ENCODE data around the gene PTRH1. TPM values are rescaled to one million over a fixed set of nuclear protein-coding genes. Genes with fewer than 3 reads are reported as not detected.

The PTRH1 gene
- total and polyA plus RNA-seq, 10 of the 15 experiments (the other 5 are each of a cell fraction or from before 2014, with no cell fraction given), result 0.69 to 38.4 (median 10.2) TPM

DNA sequence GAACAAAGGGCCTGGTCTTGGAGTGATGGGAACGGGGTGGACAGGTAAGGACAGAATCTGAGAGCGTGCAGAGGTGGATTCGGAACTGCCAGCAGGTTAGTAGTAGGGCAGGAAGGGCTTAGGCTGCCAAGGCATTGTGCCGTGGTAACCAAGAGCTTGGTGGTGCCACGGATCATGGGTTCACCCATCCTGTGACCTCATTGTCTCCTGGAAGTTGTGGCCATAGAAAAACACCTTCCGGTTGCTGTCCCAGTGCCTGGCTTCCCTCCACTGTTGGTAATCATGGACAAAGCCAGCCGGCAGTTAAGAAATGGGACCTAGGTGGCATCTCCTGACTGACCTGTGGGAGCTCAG is 51.2 kb downstream of the PTRH1 start:
- Histone ChIP-seq H3K27ac (ENCODE audit: control insufficient read depth, insufficient read depth) (no peak overlapping the region), H3K4me3 (no peak overlapping the region), H3K4me1 (ENCODE audit: control insufficient read depth, insufficient read depth, low read length) (no peaks in the 10 kb centered on the region), H3K9ac (ENCODE audit: control insufficient read depth, insufficient read depth, low read length) (no peak overlapping the region), H2AFZ (ENCODE audit: control insufficient read depth, low read depth, low read length) (no peak overlapping the region), H3K79me2 (ENCODE audit: control insufficient read depth, insufficient read depth, low read length) (no peaks in the 10 kb centered on the region), H3K9me3 (replicated peaks; ENCODE audit: control insufficient read depth, insufficient read depth, low read length) (no peaks in the 10 kb centered on the region), H3K36me3 (ENCODE audit: control insufficient read depth in 2 of 2, insufficient read depth in 2 of 2, low read length in 1 of 2) (no peaks in the 10 kb centered on the region), H4K20me1 (ENCODE audit: control insufficient read depth, insufficient read depth) (no peaks in the 10 kb centered on the region), H3K4me2 (ENCODE audit: control insufficient read depth, insufficient read depth) (no peak overlapping the region), H3K27me3 (replicated peaks in 1 of 2; ENCODE audit: control insufficient read depth in 2 of 2, insufficient read depth in 2 of 2, low read length in 1 of 2) (peaks cover 5 to 10% of the 10 kb centered on the region in 2 experiments; a peak in 3 of 4 replicates)
- WGBS (ENCODE audit: insufficient coverage, insufficient replicate concordance, low lambda C conversion rate, missing lambda C conversion rate), result 40% methylated on average over 7 of the region's 7 CpGs
- no peak for DNase-seq (ENCODE audit: low read depth, low spot score)
- FAIRE-seq, result no peak
- no peak for TF ChIP-seq ZNF384 (IDR thresholded peaks at IDR 0.05; ENCODE audit: borderline replicate concordance, low read depth, low read length)
- no peak for TF ChIP-seq NFIC (IDR thresholded peaks at IDR 0.05; ENCODE audit: low read depth, low read length)
- TF ChIP-seq YBX1 (IDR thresholded peaks at IDR 0.05), result no peak
- TF ChIP-seq, protein P1, sequence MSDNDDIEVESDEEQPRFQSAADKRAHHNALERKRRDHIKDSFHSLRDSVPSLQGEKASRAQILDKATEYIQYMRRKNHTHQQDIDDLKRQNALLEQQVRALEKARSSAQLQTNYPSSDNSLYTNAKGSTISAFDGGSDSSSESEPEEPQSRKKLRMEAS (IDR thresholded peaks at IDR 0.05; ENCODE audit: low read depth, low read length), result no peak
- TF ChIP-seq BCL3 (IDR thresholded peaks at IDR 0.05; ENCODE audit: borderline replicate concordance, insufficient read depth, low read depth, low read length, poor library complexity, severe bottlenecking), result no peak
- TF ChIP-seq SREBF1 (IDR thresholded peaks at IDR 0.05; ENCODE audit: low read length), result no peak
- TF ChIP-seq NR2C2 (IDR thresholded peaks at IDR 0.05; ENCODE audit: borderline replicate concordance, control insufficient read depth, insufficient read length, low read depth), result no peak
- no peak for TF ChIP-seq IRF4 (IDR thresholded peaks at IDR 0.05; ENCODE audit: low read depth, low read length)
- no peak for TF ChIP-seq ZBTB33 (IDR thresholded peaks at IDR 0.05)
- no peak for TF ChIP-seq PML (IDR thresholded peaks at IDR 0.05; ENCODE audit: low read length)
- TF ChIP-seq BRCA1 (IDR thresholded peaks at IDR 0.05; ENCODE audit: low read depth, low read length), result no peak
- no peak for TF ChIP-seq PRDM15 (CRISPR knock-in tag; IDR thresholded peaks at IDR 0.05)
- TF ChIP-seq DPF2 (IDR thresholded peaks at IDR 0.05), result no peak
- no peak for TF ChIP-seq HCFC1 (IDR thresholded peaks at IDR 0.05; ENCODE audit: low read length)
- no peak for TF ChIP-seq ZNF274 (IDR thresholded peaks at IDR 0.05; ENCODE audit: insufficient read depth, insufficient read length)
- TF ChIP-seq CHD2 (IDR thresholded peaks at IDR 0.05; ENCODE audit: borderline replicate concordance, low read depth, low read length), result no peak
- ChIA-PET SMC1A (ENCODE audit: uncharacterized antibody, unreplicated experiment) (no interaction called here), RAD21 (ENCODE audit: unreplicated experiment) (no interaction called here), POLR2A (no interaction called here), CTCF (no interaction called here)
- in situ Hi-C loops (cut with MboI), result no loop called here
- intact Hi-C loops (cut with micrococcal nuclease; ENCODE audit: unreplicated experiment), result no loop called here
- no TSS peak for BruUV-seq (replicated peaks)
- no peak for ATAC-seq

All from GM12878 (cell line).